HepG2 (cell line): ENCODE measurements around the gene MPV17L2. TPM values are rescaled to one million over a fixed set of nuclear protein-coding genes. Genes with fewer than 3 reads are reported as not detected.
A peak's percentile ranks its signal among the peaks of the same experiment; 100 is the strongest.

Experiments used
- ATAC-seq: fragments of 200-7000 bp; cut with Tn5 transposase; 3 replicates; pipeline ENCODE4 v1.9.1; 2020; ENCODE audit warnings: mild to moderate bottlenecking, moderate library complexity
- BruUV-seq: library from RNA; stranded (reverse); fragments of 400-500 nt; replicated peaks from 2 replicates; lab custom pipeline; 2021; lab: Mats Ljungman, UMichigan
- CTCF ChIA-PET: fragments of 300-600 bp; formaldehyde crosslinking; extraction: SDS; loops from one replicate; lab custom pipeline; 2021; ENCODE audit warnings: low total read pairs, inconsistent platforms, low intra/inter-chr PET ratio; lab: Yijun Ruan, JAX
- POLR2A ChIA-PET: fragments of 350-600 bp; sonication (Branson Sonifier 250); formaldehyde crosslinking; loops from one replicate; lab custom pipeline; 2020; ENCODE audit warnings: antibody characterized with exemption, inconsistent platforms; lab: Yijun Ruan, JAX
- DNase-seq: peaks from one replicate; pipeline ENCODE4 v3.0.0-alpha.2; 2015; ENCODE audit warnings: low spot score
- FAIRE-seq: peaks from 3 replicates; lab custom pipeline; 2011; peaks lifted over from hg19 to GRCh38; lab: Jason Lieb, UNC
- H2AFZ ChIP-seq: one replicate; pipeline ENCODE4 v1.6.1; 2011; ENCODE audit warnings: low read length, inconsistent platforms
- H3K27ac ChIP-seq: fragments of 300-600 bp; 3 replicates; pipeline ENCODE4 v1.8.0; 2011; ENCODE audit warnings: mixed run types, mild to moderate bottlenecking, mixed read lengths, low read length, inconsistent platforms; ENCODE audit not compliant: insufficient read depth; ENCODE audit errors: extremely low read length
- H3K27me3 ChIP-seq, 2 experiments: fragments of 200-600 bp in 1 of 2; 2 replicates in 1 of 2; 3 replicates in 1 of 2; pipeline versions ENCODE4 v1.6.0 to v1.8.0; 2011; ENCODE audit warnings: low read length in 2 of 2, mild to moderate bottlenecking in 2 of 2, moderate library complexity in 2 of 2, inconsistent platforms in 1 of 2; ENCODE audit not compliant: insufficient read depth in 2 of 2, control insufficient read depth in 1 of 2
- H3K36me3 ChIP-seq, 2 experiments: fragments of 200-600 bp in 1 of 2; replicated peaks in 1 of 2; 2 replicates in 1 of 2; 3 replicates in 1 of 2; pipeline versions ENCODE4 v1.5.1 to v1.8.0; 2011; ENCODE audit warnings: low read length in 2 of 2, inconsistent platforms in 1 of 2; ENCODE audit not compliant: insufficient read depth in 2 of 2, control insufficient read depth in 1 of 2
- H3K4me1 ChIP-seq: 2 replicates; pipeline ENCODE4 v1.5.1; 2012; ENCODE audit warnings: low read length, inconsistent platforms; ENCODE audit not compliant: insufficient read depth
- H3K4me2 ChIP-seq: 2 replicates; pipeline ENCODE4 v1.6.0; 2011; ENCODE audit warnings: low read depth, low read length, inconsistent platforms
- H3K4me3 ChIP-seq, 3 experiments: fragments of 200-600 bp in 1 of 3; sonication (generic), shearing (Covaris generic) in 1 of 3; replicated peaks in 1 of 3; 2 replicates each; pipeline ENCODE4 v1.5.1; 2011 to 2016; ENCODE audit warnings: low read length in 3 of 3, inconsistent platforms in 2 of 3, low read depth in 2 of 3, mild to moderate bottlenecking in 2 of 3, control low read depth in 1 of 3, mixed read lengths in 1 of 3; ENCODE audit not compliant: insufficient read depth in 1 of 3
- H3K79me2 ChIP-seq: one replicate; pipeline ENCODE4 v1.6.1; 2011; ENCODE audit warnings: low read length, inconsistent platforms; ENCODE audit not compliant: insufficient read depth
- H3K9ac ChIP-seq: 2 replicates; pipeline ENCODE4 v1.6.0; 2011; ENCODE audit warnings: mild to moderate bottlenecking, low read depth, low read length, inconsistent platforms; ENCODE audit not compliant: insufficient read depth
- H3K9me3 ChIP-seq: 2 replicates; pipeline ENCODE4 v1.5.1; 2012; ENCODE audit warnings: mild to moderate bottlenecking, low read length
- H4K20me1 ChIP-seq: 2 replicates; pipeline ENCODE4 v1.6.0; 2011; ENCODE audit warnings: inconsistent platforms, mild to moderate bottlenecking, low read length, moderate library complexity; ENCODE audit not compliant: insufficient read depth
- AHDC1 ChIP-seq: sonication (generic); formaldehyde crosslinking; IDR thresholded peaks from 2 replicates; pipeline ENCODE4 v1.5.1; 2020; ENCODE audit warnings: mild to moderate bottlenecking, missing genetic modification reagents, borderline replicate concordance
- ATF7 ChIP-seq, 2 experiments: fragments of 450-650 bp in 1 of 2; sonication (generic) in 1 of 2; formaldehyde crosslinking in 1 of 2; IDR thresholded peaks; 2 replicates each; pipeline versions ENCODE4 v1.4.0 to v1.6.1; 2016 to 2020; ENCODE audit warnings: antibody characterized with exemption in 1 of 2, mild to moderate bottlenecking in 1 of 2, missing genetic modification reagents in 1 of 2
- CC2D1A ChIP-seq: sonication (generic); formaldehyde crosslinking; IDR thresholded peaks from 2 replicates; pipeline ENCODE4 v1.8.1; 2023; ENCODE audit warnings: mild to moderate bottlenecking, missing genetic modification reagents
- CEBPB ChIP-seq: IDR thresholded peaks from 2 replicates; pipeline ENCODE4 v1.6.1; 2011; ENCODE audit warnings: low read depth, low read length, improper control_type of control experiment, borderline replicate concordance
- MTERF4 ChIP-seq: sonication (generic); formaldehyde crosslinking; IDR thresholded peaks from 2 replicates; pipeline ENCODE4 v1.8.0; 2023; ENCODE audit warnings: mild to moderate bottlenecking, missing genetic modification reagents
- SIX1 ChIP-seq: sonication (generic); formaldehyde crosslinking; IDR thresholded peaks from 2 replicates; pipeline ENCODE4 v1.4.0; 2020; ENCODE audit warnings: missing genetic modification reagents, borderline replicate concordance
- STAT5B ChIP-seq: sonication (generic); formaldehyde crosslinking; IDR thresholded peaks from 2 replicates; pipeline ENCODE4 v1.4.0; 2020; ENCODE audit warnings: missing genetic modification reagents
- ZBTB7B ChIP-seq: sonication (generic); formaldehyde crosslinking; IDR thresholded peaks from 2 replicates; pipeline ENCODE4 v1.4.0; 2020; ENCODE audit warnings: missing genetic modification reagents
- ZNF569 ChIP-seq: sonication (generic); formaldehyde crosslinking; IDR thresholded peaks from 2 replicates; pipeline ENCODE4 v1.5.0; 2020; ENCODE audit warnings: mild to moderate bottlenecking, missing genetic modification reagents, moderate library complexity, borderline replicate concordance
- ZNF691 ChIP-seq: sonication (generic); formaldehyde crosslinking; IDR thresholded peaks from 2 replicates; pipeline ENCODE4 v1.4.0; 2020; ENCODE audit warnings: missing genetic modification reagents, low read depth, mild to moderate bottlenecking, borderline replicate concordance
- ZNF749 ChIP-seq: sonication (generic); formaldehyde crosslinking; IDR thresholded peaks from 2 replicates; pipeline ENCODE4 v1.8.0; 2022; ENCODE audit warnings: mild to moderate bottlenecking, missing genetic modification reagents, moderate library complexity, borderline replicate concordance
- WGBS: methylation state at CpG from one replicate; pipeline ENCODE4 v1.1.6; 2017; ENCODE audit warnings: low lambda C conversion rate; 5-methylcytosine and 5-hydroxymethylcytosine counted together
- in situ Hi-C: cut with HindIII; loops from 2 replicates; pipeline ENCODE4 v1.10.0; 2017; ENCODE audit warnings: low pct_unique_long_range_greater_than_20kb; ENCODE audit not compliant: extremely low pct_ligation_motif_present
- intact Hi-C: fragments of 100-400 bp; cut with micrococcal nuclease; formaldehyde crosslinking; loops from one replicate; pipeline ENCODE4 v1.10.0; 2022; ENCODE audit not compliant: unreplicated experiment
- polyA plus RNA-seq, 8 experiments: library from polyadenylated mRNA; depleted of rRNA in 3 of 8; stranded (reverse) in 7 of 8; unstranded in 1 of 8; fragments of >200 nt; fragmentation: Illumina TruSeq in 4 of 8; extraction: Trizol in 4 of 8; gene quantifications; 2 replicates each; pipeline versions ENCODE4 v1.2.1 to v1.2.3, GENCODE V29; 2011 to 2016; ENCODE audit warnings: low read depth in 4 of 8, missing spikeins in 1 of 8, mixed read lengths in 1 of 8; ENCODE audit not compliant: insufficient read depth in 1 of 8
- total RNA-seq, 5 experiments: library from RNA; depleted of rRNA; stranded (reverse); fragments of >200 nt; fragmentation: Illumina TruSeq; extraction: Trizol; gene quantifications; 2 replicates each; pipeline ENCODE4 v1.2.3, GENCODE V29; 2016; ENCODE audit warnings: low read depth in 1 of 5

Gene MPV17L2
- total and polyA plus RNA-seq, 2 of the 13 experiments (the other 11 are each of a cell fraction or from before 2014, with no cell fraction given), result 13.6 to 16.7 TPM

GRCh38 chr19:18143902-18144301 is 49.1 kb upstream of the MPV17L2 start:
- Histone ChIP-seq H3K4me3 (no peak overlapping the region), H3K9ac (no peak overlapping the region), H3K4me1 (no peaks in the 10 kb centered on the region)
- POLR2A ChIA-PET, result no interaction called here
- ATAC-seq, result no peak
- 100% methylated on average over 3 of the region's 3 CpGs for WGBS
- TF ChIP-seq ATF7 (IDR thresholded peaks at IDR 0.05) (peak; percentile 49), ATF7 (CRISPR knock-in tag; IDR thresholded peaks at IDR 0.05) (no peak), ZBTB7B (CRISPR knock-in tag) (no peak)
- TF ChIP-seq, all 625 proteins: peak for 1
- Histone ChIP-seq H3K79me2 (no peaks in the 10 kb centered on the region), H2AFZ (no peak overlapping the region), H3K9me3 (no peaks in the 10 kb centered on the region), H3K36me3 (peaks cover 17 to 48% of the 10 kb centered on the region in 2 experiments), H4K20me1 (no peaks in the 10 kb centered on the region), H3K4me2 (no peak overlapping the region), H3K27me3 (no peaks in the 10 kb centered on the region; a peak in 1 of 5 replicates), H3K27ac (no peak overlapping the region)
- no peak for DNase-seq
- CTCF ChIA-PET, result no interaction called here
- in situ Hi-C loops, result no loop called here
- intact Hi-C loops, result no loop called here
- BruUV-seq, result no TSS peak
- no peak for FAIRE-seq

- Histone ChIP-seq H3K27me3 (no peaks in the 10 kb centered on the region; a peak in 1 of 5 replicates), H3K4me2 (no peak overlapping the region), H4K20me1 (no peaks in the 10 kb centered on the region), H2AFZ (no peak overlapping the region), H3K4me3 (no peak overlapping the region), H3K27ac (no peak overlapping the region), H3K9ac (no peak overlapping the region), H3K79me2 (no peaks in the 10 kb centered on the region), H3K36me3 (peaks cover 17 to 46% of the 10 kb centered on the region in 2 experiments), H3K9me3 (no peaks in the 10 kb centered on the region), H3K4me1 (no peaks in the 10 kb centered on the region)
- CTCF ChIA-PET, result no interaction called here
- DNase-seq, result no peak
- intact Hi-C loops, result no loop called here
- in situ Hi-C loops, result no loop called here
- WGBS, result no CpG with 5 or more reads among the region's 16 CpGs
- FAIRE-seq, result no peak
- ATAC-seq, result no peak
- BruUV-seq, result no TSS peak
- POLR2A ChIA-PET, result no interaction called here
- TF ChIP-seq ZNF691, result no peak
- no peak for TF ChIP-seq CEBPB
- no peak for TF ChIP-seq SIX1 (CRISPR knock-in tag)
- TF ChIP-seq STAT5B (CRISPR knock-in tag), result no peak
- no peak for TF ChIP-seq ZNF749 (CRISPR knock-in tag)
- TF ChIP-seq CC2D1A (CRISPR knock-in tag), result no peak
- no peak for TF ChIP-seq AHDC1
- TF ChIP-seq MTERF4 (CRISPR knock-in tag), result no peak
- TF ChIP-seq ZNF569 (CRISPR knock-in tag), result no peak
Observed at GRCh38 chr19:18144361-18144760, 48.7 kb upstream of the MPV17L2 start.
